HG03442 (cell line): ENCODE results near the gene MEIKIN.

ENCODE experiments used
- ATAC-seq: cut with Tn5 transposase; IDR thresholded peaks from one replicate; pipeline ENCODE4 v1.9.1; 2021; ENCODE audit warnings: mild to moderate bottlenecking, moderate library complexity; ENCODE audit not compliant: unreplicated experiment

MEIKIN gene

DNA sequence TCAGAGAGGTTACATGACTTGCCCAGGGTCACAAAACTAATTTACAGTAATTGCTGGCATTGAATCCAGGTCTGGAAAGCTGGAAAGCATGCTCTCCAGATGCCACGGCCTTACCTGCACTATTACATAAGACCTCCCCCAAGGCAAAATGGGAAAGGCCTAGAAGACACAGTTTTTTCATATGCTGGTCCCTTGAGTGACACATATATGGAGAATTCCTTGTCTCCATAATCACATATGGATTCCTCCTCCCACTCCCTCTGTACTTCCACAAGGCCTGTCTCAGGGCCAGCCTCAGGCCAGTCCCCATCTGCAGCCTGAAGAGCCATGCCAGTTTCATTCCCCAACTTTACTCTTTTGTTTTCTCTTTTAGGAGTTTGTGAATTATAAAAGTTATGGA, 28.6 kb upstream of the MEIKIN start:
- no peak for ATAC-seq

- no peak for ATAC-seq
Observed at GRCh38 chr5:131973089-131973712, 27.7 kb upstream of the MEIKIN start.

DNA sequence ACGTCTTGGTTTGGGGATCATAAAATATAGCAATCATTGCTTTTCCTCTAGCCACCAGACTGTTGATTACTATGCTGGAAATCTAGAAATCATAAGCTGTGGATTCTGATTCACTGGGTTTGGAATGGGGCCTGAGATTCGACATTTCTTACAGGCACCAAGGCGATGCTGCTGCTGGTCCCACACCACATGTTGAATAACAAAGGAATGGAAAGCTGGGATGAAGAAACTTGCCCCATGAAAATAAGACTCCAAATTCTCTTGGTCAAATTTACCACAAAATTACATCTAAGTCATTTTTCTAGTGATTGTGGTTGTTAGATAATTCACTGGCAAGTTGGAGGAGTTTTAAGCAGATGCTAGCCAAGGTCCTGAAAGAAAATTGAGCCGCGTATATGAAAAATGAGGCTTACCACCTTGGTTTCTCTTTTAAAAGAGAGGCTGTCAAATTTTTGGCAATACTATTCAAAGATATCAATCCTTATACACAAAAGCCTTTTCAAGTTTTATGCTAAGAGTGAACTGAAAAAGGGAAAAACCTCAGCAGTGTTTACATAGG, 23.0 kb upstream of the MEIKIN start:
- ATAC-seq, result no peak

- ATAC-seq, result no peak
Observed at GRCh38 chr5:131966551-131966950, 21.1 kb upstream of the MEIKIN start.

GRCh38 chr5:131965826-131966415, 20.5 kb upstream of the MEIKIN start:
- ATAC-seq, result no peak

- ATAC-seq, result no peak
Observed at GRCh38 chr5:131959906-131960305, 14.4 kb upstream of the MEIKIN start.

- no peak for ATAC-seq
Observed at GRCh38 chr5:131959136-131959535, 13.7 kb upstream of the MEIKIN start.

DNA sequence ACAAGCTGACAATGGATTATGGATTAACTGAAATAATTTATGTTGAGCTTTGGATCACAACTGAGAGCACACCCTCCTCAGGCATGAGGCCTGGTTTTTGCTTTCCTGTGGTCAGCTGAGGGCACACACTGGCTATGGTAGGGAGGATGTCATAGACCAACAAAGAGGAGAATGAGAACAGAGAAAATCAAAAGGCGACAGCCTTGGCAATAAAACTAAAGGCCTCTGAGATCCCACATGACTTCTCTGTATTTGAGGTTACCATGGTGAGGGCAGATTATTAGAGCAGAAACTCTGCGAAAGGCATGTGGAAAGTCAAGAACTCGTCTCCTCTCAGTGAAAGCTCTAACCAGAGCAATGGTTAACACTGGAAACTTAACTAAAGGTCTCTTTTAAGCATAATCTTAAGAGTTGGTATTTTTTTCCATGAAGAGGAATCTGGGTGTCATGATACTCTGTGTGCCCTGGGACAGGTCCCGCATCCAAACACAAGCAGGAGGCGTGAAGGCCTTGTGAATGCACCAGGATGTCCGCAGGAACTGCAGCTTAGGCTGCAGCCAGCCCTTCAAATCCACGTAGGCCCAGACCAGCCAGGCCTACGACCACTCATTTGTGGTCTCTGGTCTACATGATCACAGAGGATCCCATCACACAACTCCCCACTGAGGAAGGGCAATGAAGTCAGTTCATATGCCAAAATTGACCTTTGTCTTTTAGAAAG, 12.4 kb upstream of the MEIKIN start:
- ATAC-seq, result no peak

DNA sequence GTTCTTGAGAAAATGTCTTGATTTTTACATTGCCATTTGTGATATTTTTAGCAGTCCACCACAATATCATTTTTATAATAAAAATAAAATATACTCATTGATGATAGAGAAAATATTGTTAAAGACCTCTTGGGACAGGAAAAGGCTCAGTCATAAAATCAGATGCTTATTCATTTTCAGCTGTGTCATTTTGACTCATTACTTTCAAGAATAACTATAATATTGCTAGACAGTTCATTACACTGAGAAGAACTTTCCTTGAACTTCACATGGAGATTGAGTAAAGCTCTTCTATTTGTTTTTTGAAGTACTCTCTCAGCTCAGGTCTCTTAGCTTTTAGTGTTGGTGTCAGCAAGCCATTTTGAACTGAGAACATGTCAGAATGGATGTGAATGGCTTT, 8.5 kb upstream of the MEIKIN start:
- peak; percentile 66 for ATAC-seq

GRCh38 chr5:131952301-131952857, 6.9 kb upstream of the MEIKIN start:
- no peak for ATAC-seq

DNA sequence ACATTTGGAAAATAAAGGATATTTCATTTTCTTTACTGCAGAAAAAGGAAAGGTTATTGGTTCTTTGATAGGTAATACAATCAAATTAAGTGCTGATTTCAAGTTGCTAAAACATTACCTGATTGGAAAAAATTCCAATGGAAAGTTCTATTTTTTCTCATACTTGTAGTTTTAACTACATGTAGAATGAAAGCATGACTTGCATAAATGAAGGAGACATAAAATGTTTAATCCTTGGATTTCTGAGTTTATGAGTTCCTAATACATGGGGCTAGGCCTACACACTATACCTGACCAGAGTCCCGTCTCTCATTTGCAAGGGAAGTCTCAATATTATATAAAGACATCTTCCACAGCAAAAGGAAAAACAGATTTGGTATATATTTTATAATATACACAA, 5.2 kb upstream of the MEIKIN start:
- ATAC-seq, result no peak

- ATAC-seq, result no peak
Observed at GRCh38 chr5:131947445-131947844, 2.0 kb upstream of the MEIKIN start.

DNA sequence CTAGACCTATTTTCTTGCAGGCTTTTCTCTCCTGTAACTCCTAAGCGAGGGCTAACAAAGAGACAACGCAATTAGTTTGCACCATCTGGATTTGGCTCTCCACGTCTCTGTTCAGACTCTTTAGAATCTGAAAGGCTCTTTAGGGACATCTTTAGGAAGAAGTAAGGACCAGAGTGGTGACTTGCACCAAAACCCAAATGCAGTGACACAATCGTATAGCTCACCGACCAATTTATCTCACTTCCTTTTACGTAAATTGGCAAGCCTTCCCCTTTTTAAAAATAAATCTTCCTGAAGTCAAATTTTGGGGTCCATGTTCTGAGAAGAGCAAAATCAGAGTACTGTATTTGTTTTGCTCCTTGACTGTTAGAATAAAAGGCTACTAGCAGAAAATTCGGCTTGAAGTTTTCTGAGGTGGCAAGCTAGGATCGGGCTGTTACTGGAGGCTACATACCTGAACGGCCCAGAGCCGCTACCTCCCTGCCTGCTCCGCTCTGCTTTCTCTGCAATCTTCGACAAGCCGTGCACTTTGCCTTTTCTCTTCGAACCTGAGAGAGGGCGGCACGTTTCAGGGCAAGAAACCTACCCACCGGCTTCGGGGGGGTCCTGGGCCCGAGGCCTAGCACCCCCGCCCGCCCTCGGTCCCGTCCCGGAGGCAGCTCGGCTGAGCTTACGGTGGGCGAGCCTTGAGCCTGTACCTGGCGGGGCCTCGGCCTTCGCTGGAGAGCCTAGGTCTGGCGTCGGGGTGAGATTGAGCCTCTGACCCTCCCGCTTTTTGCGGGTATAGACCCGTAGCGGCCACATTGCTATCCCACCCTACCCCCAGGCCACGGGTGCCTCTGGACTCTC, 537 bp downstream of the MEIKIN start:
- ATAC-seq, result no peak

DNA sequence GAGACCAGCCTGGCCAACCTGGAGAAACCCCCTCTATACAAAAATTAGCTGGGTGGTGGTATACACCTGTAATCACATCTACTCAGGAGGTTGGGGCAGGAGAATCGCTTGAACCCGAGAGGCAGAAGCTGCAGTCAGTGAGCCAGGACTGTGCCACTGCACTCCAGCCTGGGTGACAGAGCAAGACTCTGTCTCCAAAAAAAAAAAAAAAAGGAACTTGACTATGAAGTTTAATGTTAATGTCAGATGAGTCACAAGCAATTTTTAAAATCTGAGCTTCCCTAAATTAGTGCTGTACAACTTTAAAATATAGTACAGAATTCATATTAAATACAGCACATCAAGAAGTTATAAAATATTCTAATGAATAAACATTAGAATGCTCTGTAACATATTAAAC, 1.5 kb downstream of the MEIKIN start:
- ATAC-seq, result no peak

GRCh38 chr5:131942016-131942415, 3.4 kb downstream of the MEIKIN start:
- no peak for ATAC-seq

GRCh38 chr5:131939690-131940345, 5.6 kb downstream of the MEIKIN start:
- ATAC-seq, result no peak

DNA sequence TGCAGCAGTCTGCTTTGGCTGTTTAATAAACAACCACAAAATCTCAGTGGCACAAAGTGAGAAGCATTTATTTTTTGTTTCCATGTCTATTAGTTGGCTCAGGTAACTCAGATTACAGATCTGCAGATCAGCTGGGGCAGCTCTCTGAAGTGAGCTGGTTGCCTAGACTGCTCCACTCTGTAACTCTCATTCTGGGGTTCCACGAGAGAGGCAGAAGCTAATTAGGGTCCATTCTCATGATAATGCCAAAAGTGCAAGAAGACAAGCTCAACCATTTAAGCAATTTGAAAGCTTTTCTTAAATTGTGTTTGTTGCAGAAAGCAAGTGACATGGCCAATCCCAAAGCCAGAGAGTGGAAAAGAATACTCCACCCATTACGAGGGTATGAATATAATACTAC, 13.2 kb downstream of the MEIKIN start:
- ATAC-seq, result no peak

DNA sequence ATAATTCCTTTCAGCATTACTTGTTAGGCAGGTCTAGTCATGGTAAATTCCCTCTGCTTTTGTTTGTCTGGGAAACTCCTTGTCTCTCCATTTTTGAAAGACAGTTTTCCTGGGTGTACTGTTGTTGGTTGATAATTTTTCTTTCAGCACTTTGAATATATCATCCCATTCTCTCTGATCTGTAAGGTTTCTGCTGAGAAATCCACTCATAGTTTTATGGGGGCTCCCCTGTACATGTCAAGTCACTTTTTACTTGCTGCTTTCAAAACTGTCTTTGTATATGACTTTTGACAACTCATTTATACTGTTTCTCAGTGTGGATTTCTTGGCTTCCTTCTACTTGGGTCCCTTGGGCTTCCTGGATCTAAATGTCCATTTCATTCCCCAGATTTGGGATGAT, 16.5 kb downstream of the MEIKIN start:
- ATAC-seq, result no peak

DNA sequence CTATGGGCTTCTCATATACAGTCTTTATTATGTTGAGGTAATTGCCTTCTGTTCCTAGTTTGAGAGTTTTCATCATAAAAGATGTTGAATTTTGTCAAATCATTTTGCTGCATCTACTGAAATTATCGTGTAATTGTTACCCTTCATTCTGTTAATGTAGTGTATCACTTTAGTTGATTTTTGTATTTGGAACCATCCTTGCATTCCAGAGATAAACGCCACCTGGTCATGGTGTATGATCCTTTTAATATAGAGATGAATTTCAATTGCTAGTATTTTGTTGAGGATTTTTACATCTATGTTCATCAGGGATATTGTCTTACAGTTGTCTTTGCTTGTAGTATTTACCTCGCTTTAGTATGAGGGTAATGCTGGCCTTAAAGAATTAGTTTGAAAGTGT, 19.3 kb downstream of the MEIKIN start:
- ATAC-seq, result no peak

GRCh38 chr5:131916481-131916880, 29.0 kb downstream of the MEIKIN start:
- ATAC-seq, result no peak
